ENCODE data around the gene SYT13. TPM values are rescaled to one million over a fixed set of nuclear protein-coding genes. Genes with fewer than 3 reads are reported as not detected.

Gene SYT13
- total RNA-seq, 1 experiment from 2014 or later: not detected

GRCh38 chr11:45319077-45319476 lies 32.9 kb upstream of the SYT13 start:
- Histone ChIP-seq H3K4me1 (replicated peaks; ENCODE audit: insufficient read depth) (no peaks in the 10 kb centered on the region), H3F3A (ENCODE audit: insufficient read depth, low read depth) (no peaks in the 10 kb centered on the region), H3K9me2 (ENCODE audit: insufficient read depth) (no peaks in the 10 kb centered on the region), H3K36me3 (ENCODE audit: low read depth) (no peaks in the 10 kb centered on the region), H3K27me3 (ENCODE audit: insufficient read depth, low read depth) (peaks cover 57% of the 10 kb centered on the region), H3K9me3 (ENCODE audit: insufficient read depth, low read depth) (no peaks in the 10 kb centered on the region), H3K79me2 (ENCODE audit: low read depth) (no peaks in the 10 kb centered on the region), H3K27ac (no peak overlapping the region), H3K4me2 (no peak overlapping the region), H4K20me1 (ENCODE audit: insufficient read depth) (no peaks in the 10 kb centered on the region), H3K4me3 (no peak overlapping the region), H2AFZ (no peak overlapping the region)
- CTCF ChIA-PET: no interaction called here
- POLR2A ChIA-PET (ENCODE audit: unreplicated experiment): no interaction called here
- no peak for DNase-seq
- no TSS peak for BruUV-seq (replicated peaks)
- intact Hi-C loops (cut with micrococcal nuclease; ENCODE audit: unreplicated experiment): no loop called here
- TF ChIP-seq CTCF (conservative IDR thresholded peaks at IDR 0.05): no peak
- TF ChIP-seq EZH2 (IDR thresholded peaks at IDR 0.05; ENCODE audit: low read depth): no peak

GRCh38 chr11:45318516-45318915 lies 32.4 kb upstream of the SYT13 start:
- no peak for DNase-seq
- Histone ChIP-seq H3K27me3 (ENCODE audit: insufficient read depth, low read depth) (peaks cover 55% of the 10 kb centered on the region), H3F3A (ENCODE audit: insufficient read depth, low read depth) (no peaks in the 10 kb centered on the region), H3K4me1 (replicated peaks; ENCODE audit: insufficient read depth) (no peaks in the 10 kb centered on the region), H3K36me3 (ENCODE audit: low read depth) (no peaks in the 10 kb centered on the region), H3K27ac (no peak overlapping the region), H2AFZ (no peak overlapping the region), H3K9me2 (ENCODE audit: insufficient read depth) (no peaks in the 10 kb centered on the region), H3K4me3 (no peak overlapping the region), H3K79me2 (ENCODE audit: low read depth) (no peaks in the 10 kb centered on the region), H3K4me2 (no peak overlapping the region), H3K9me3 (ENCODE audit: insufficient read depth, low read depth) (no peaks in the 10 kb centered on the region), H4K20me1 (ENCODE audit: insufficient read depth) (no peaks in the 10 kb centered on the region)
- no TSS peak for BruUV-seq (replicated peaks)
- no peak for TF ChIP-seq CTCF (conservative IDR thresholded peaks at IDR 0.05)
- no peak for TF ChIP-seq EZH2 (IDR thresholded peaks at IDR 0.05; ENCODE audit: low read depth)
- ChIA-PET CTCF (no interaction called here), POLR2A (ENCODE audit: unreplicated experiment) (no interaction called here)
- intact Hi-C loops (cut with micrococcal nuclease; ENCODE audit: unreplicated experiment): no loop called here

- no peak overlapping the region for H3K4me3 ChIP-seq
- H2AFZ ChIP-seq: no peak overlapping the region
- peaks cover 39% of the 10 kb centered on the region for H3K27me3 ChIP-seq (ENCODE audit: insufficient read depth, low read depth)
- TF ChIP-seq EZH2 (IDR thresholded peaks at IDR 0.05; ENCODE audit: low read depth) (no peak), CTCF (conservative IDR thresholded peaks at IDR 0.05) (no peak)
- ChIA-PET CTCF (no interaction called here), POLR2A (ENCODE audit: unreplicated experiment) (no interaction called here)
- no peaks in the 10 kb centered on the region for H3K4me1 ChIP-seq (replicated peaks; ENCODE audit: insufficient read depth)
- no peaks in the 10 kb centered on the region for H3K9me2 ChIP-seq (ENCODE audit: insufficient read depth)
- no peaks in the 10 kb centered on the region for H3K79me2 ChIP-seq (ENCODE audit: low read depth)
- H4K20me1 ChIP-seq (ENCODE audit: insufficient read depth): no peaks in the 10 kb centered on the region
- H3K9me3 ChIP-seq (ENCODE audit: insufficient read depth, low read depth): no peaks in the 10 kb centered on the region
- intact Hi-C loops (cut with micrococcal nuclease; ENCODE audit: unreplicated experiment): no loop called here
- no peaks in the 10 kb centered on the region for H3F3A ChIP-seq (ENCODE audit: insufficient read depth, low read depth)
- DNase-seq: no peak
- no peak overlapping the region for H3K27ac ChIP-seq
- H3K4me2 ChIP-seq: no peak overlapping the region
- H3K36me3 ChIP-seq (ENCODE audit: low read depth): no peaks in the 10 kb centered on the region
- BruUV-seq (replicated peaks): no TSS peak
Measured at GRCh38 chr11:45316258-45316657, 30.1 kb upstream of the SYT13 start.

Measured in PC-9 (cell line).